GM21528 (cell line): Measurements from ENCODE around the gene HAUS1.
"Not testable (repeated sequence)": the region's sequence is repeated elsewhere in the genome, so short reads cannot be mapped to it uniquely, and the experiment has no call there.

Source experiments
- ATAC-seq: cut with Tn5 transposase; IDR thresholded peaks from one replicate; pipeline ENCODE4 v1.9.1; 2021; ENCODE audit warnings: mild to moderate bottlenecking, moderate library complexity; ENCODE audit not compliant: unreplicated experiment, low FRiP score

Gene HAUS1

GRCh38 chr18:46155641-46156051 lies 51.5 kb downstream of the HAUS1 start:
- no peak for ATAC-seq

DNA sequence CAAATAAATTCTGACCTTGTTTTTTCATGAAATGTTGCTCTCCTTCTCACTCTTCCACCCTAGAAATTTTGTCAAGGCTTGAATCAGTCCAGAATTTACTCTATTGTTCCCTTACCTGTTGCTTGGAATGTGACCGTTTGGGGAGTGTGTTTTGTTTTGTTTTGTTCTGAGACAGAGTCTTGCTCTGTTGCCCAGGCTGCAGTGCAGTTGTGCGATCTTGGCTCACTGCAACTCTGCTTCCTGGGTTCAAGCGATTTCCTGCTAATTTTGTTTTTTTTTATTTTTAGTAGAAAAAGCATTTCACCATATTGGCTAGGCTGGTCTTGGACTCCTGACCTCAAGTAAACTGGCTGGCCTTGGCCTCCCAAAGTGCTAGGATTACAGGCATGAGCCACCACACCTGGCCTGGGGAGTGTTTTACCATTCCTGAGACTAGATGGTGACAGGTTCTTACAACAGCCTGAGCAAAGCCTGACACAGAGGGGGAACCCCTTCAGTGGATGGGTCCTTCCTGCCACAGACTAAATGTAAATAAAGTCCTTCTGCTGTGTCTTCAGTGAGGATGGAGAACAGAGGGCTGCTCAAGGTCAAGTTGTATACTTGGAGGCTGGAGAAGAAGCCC lies 52.0 kb downstream of the HAUS1 start:
- ATAC-seq, result no peak

DNA sequence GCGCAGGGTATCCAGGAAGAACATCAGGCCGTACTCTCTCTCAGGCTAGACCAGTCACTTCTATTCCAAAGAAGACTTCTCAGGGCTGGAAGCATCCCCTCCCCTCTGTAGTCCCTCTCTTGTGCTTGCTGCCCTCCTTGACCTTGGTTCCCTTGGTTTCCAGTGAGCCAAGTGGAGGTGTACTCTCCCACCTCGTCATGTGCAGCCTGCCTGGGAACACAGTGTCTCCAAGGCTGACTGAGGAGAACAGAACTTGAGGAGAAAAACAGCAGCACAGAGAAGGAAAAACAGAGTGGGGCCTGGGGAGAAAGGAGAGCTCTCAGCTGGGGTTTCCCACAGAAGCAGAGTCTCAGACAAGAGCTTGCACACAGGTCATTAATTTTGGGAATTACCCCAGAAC lies 52.7 kb downstream of the HAUS1 start:
- no peak for ATAC-seq

- no peak for ATAC-seq
Measured at GRCh38 chr18:46158499-46158898, 54.3 kb downstream of the HAUS1 start.

- no peak for ATAC-seq
Measured at GRCh38 chr18:46160050-46160798, 56.0 kb downstream of the HAUS1 start.

DNA sequence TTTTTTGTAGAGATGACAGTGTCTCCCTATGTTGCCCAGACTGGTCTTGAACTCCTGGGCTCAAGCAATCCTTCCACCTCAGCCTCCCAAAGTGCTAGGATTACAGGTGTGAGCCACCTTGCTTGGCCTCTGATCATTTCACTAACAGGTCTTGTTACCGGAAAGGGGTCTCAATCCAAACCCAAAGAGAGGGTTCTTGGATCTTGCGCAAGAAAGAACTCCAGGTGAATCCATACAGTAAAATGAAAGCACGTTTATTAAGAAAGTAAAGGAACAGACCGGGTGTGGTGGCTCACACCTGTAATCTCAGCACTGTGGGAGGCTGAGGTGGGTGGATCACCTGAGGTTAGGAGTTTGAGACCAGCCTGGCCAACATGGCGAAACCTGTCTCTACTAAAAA lies 56.7 kb downstream of the HAUS1 start:
- ATAC-seq, result not testable (repeated sequence)

GRCh38 chr18:46161703-46162396 lies 57.7 kb downstream of the HAUS1 start:
- ATAC-seq, result no peak

DNA sequence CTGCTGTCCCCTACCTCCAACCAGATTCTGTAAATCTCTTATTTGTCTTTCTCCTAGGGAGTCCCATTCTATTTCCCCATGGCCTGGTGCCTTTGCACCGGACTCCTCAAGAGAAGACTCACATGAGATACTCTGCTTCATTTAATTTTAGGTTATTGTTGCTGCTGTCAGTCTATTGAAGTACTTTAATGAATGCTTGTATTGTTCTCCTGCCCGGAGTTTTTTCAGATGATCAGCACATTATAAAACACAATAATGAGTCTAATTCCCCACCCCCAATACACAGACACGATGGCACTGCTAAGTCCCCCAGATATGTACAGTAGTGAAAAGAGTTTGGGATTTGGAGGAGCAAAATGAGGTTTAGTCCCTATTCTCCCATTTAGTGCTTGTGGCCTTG lies 58.9 kb downstream of the HAUS1 start:
- ATAC-seq, result no peak

DNA sequence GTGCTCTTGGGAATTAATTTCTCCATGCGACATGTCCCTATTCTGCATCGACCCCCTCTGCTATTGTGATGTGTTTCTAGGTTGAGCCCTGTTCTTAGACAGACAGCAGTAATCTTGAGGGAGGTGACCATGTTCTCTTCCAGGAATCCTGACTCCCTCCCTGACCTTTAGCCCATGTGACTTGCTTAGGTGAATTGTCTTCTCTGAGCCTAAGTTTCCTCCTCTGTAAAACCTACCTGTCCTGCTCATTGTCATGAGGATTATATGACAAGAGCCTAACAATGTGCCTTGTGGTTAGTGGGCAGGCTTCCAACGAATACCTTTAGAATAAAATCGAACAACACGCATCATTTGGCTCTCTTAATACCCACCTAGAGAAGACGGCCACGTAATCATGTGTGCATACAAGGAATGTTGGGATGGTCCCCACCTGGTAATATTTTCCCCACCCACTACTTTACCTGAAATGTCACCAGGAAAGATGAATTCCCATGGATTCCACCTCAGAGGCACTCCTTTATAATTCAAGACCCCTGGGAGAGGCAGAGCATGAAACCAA lies 59.8 kb downstream of the HAUS1 start:
- no peak for ATAC-seq

DNA sequence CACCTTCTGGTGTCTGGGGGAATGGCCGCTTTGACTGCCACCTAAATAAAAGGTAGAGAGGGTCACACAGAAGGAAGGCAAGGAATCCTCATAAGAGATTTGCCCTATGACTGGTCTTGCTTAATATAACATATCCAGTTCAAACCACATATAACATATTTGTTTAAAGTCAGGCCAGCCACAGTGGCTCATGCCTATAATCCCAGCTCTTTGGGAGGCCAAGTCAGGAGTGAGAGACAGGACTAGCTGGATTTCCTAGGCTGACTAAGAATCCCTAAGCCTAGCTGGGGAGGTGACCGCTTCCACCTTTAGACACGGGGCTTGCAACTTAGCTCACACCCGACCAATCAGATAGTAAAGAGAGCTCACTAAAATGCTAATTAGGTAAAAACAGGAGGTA lies 60.3 kb downstream of the HAUS1 start:
- not testable (repeated sequence) for ATAC-seq

DNA sequence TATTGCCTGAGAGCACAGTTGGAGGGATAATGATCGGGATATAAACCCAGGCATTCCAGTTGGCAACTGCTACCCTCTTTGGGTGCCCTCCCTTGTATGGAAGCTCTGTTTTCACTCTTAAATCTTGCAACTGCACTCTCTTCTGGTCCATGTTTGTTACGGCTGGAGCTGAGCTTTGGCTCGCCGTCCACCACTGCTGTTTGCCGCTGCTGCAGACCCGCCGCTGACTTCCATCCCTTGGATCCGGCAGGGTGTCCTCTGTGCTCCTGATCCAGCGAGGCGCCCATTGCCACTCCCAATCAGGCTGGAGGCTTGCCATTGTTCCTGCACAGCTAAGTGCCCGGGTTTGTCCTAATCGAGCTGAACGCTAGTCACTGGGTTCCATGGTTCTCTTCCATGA lies 60.7 kb downstream of the HAUS1 start:
- ATAC-seq, result no peak

DNA sequence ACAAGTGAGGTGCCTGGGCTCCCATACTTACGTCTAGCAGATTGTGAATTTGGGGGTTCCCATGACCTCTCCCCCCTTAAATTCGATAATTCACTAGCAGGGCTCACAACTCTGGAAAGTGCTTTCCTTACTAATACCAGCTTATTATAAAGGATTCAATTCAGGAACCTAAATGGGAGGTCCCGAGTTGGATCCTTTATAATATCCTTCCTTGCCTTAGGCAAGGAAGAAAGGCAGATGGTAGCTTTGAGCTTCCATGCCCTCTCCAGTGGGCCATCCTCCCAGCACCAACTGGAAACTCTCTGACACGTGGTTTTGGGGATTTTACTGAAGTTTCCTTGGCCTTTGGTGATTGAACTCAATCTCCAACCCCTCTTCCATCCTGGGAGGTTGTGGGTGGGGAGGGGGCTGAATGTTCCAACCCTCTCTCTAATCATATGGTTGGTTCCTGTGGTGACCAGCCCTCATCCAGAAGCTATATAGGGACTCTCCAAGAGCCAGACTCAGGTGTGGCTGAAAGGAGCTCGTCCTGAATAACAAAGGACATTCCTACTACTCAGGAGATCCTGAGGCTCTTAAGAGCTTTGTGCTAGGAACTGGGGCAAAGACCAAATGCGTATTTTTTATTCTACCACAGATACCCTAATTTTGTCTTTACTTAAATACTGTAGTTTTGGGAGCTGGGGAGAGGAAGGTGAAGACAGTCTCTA lies 62.2 kb downstream of the HAUS1 start:
- ATAC-seq, result no peak

DNA sequence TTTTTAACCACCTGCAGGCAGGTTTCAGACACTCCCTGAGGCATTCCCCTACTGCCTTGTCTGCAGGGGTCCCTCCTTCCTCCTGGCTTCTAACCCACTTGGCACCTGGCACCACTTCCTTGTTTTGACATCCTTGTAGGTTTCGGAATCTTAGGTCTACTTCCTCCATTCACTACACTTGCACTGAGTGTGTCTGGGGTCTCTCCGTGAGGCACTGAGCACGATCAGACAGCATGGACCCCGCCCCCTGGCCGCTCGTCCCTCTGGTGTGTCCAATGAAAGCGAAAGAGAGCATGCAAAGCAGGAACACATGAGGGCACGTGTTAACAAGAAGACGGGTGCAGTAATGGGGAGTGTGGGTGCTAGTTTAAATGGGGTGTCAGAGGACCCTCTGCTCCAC lies 63.8 kb downstream of the HAUS1 start:
- peak; percentile 91 for ATAC-seq

GRCh38 chr18:46169464-46169941 lies 65.3 kb downstream of the HAUS1 start:
- ATAC-seq, result no peak

GRCh38 chr18:46171331-46171730 lies 67.1 kb downstream of the HAUS1 start:
- ATAC-seq, result no peak

GRCh38 chr18:46173393-46174341 lies 69.5 kb downstream of the HAUS1 start:
- peak; percentile 81 for ATAC-seq

DNA sequence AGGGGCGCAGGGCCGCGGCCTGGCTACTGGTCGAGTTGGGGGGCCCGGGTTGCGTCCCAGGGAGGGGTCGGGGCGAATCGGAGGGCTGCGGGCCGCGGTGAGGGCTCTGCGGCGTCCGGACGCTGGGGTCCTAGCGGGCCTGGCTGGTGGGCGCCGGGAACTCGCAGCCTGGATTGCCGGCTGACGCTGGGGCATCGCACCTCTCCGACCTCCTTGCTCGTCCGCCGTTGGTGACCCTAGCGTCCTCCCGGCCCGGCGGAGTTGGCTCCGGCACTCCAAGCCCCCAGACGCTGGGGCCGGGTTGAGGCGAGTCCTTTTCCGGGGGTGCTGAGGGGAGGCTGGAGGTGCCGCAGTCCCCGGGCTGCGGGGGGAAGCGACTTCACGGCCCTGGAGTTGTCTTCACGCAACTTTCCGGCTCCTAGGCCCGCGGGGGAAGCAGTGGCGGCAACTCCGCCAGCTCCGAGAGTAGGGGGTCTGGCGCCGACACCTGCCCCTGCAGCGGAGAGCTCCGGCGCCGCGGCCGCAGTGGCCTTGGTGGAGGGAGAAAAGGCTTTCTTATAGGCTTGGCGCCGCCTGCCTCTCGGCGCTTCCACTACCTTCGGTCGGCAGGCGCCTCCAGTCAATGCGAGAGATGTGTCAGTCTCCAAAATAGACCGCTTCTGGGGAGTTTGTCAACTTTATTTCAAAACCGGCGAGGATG lies 70.3 kb downstream of the HAUS1 start:
- ATAC-seq, result peak; percentile 17

DNA sequence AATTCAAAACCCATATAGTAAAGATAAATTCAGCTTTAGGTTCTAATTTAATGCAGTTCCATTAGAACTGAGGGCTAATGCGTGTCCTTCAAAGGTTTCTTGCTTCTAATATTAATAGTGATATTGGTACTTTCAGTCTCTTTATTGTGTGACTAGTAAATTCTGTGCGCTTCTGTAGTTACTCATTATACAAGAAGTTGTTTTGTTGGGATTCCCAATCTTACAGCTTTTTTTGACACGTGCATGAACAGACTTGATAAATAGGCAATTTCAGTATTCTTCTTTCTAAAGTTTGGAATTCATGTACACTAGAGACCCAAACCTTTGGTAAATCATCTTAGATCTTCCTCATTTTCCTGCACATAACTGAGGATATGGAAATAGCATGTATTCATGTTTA lies 71.8 kb downstream of the HAUS1 start:
- ATAC-seq, result no peak
